Right lobe of liver (tissue), 4 donors: ENCODE measurements around the gene POLR1A.

ENCODE experiments used
- POLR2A ChIP-seq: fragments of 450-650 bp; IDR thresholded peaks from one replicate; pipeline ENCODE4 v1.6.1; 2017; ENCODE audit warnings: antibody characterized with exemption, mild to moderate bottlenecking
- TF ChIP-seq, protein P1 (sequence below), 4 donors: fragments of 200-600 bp in 3 of 4; fragments of 450-650 bp in 1 of 4; IDR thresholded peaks; one replicate each; pipeline versions ENCODE4 v1.5.1 to v1.8.0; 2016 to 2022; ENCODE audit warnings: antibody characterized with exemption in 4 of 4, mild to moderate bottlenecking in 2 of 4
- donor health status: DM: no; HTN: no; CAD: no.
- donor health status: DM: no; HTN: no; CAD: no.
- donor health status: DM: no; HTN: yes; CAD: no.

DNA sequence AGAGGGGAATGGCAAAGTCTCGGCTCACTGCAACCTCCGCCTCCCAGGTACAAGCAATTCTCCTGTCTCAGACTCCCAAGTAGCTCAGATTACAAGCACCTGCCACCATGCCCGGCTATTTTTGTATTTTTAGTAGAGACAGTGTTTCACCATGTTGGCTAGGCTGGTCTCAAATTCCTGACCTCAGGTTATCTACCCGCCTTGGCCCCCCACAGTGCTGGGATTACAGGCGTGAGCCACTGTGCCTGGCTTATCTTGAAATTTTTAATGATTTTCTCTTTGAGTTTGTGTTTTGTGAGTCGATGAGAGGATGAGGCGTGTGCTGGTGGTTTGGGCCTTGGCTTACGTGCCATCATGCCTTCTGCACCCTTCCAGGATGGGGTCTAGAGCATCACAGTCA, 115.6 kb downstream of the POLR1A start:
- TF ChIP-seq, protein P1, sequence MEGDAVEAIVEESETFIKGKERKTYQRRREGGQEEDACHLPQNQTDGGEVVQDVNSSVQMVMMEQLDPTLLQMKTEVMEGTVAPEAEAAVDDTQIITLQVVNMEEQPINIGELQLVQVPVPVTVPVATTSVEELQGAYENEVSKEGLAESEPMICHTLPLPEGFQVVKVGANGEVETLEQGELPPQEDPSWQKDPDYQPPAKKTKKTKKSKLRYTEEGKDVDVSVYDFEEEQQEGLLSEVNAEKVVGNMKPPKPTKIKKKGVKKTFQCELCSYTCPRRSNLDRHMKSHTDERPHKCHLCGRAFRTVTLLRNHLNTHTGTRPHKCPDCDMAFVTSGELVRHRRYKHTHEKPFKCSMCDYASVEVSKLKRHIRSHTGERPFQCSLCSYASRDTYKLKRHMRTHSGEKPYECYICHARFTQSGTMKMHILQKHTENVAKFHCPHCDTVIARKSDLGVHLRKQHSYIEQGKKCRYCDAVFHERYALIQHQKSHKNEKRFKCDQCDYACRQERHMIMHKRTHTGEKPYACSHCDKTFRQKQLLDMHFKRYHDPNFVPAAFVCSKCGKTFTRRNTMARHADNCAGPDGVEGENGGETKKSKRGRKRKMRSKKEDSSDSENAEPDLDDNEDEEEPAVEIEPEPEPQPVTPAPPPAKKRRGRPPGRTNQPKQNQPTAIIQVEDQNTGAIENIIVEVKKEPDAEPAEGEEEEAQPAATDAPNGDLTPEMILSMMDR (IDR thresholded peaks at IDR 0.05) = no peak
- no peak for TF ChIP-seq POLR2A
